GM12872 (cell line): ENCODE results near the gene APCDD1L.

Experiments
- CTCF ChIP-seq: IDR thresholded peaks from 3 replicates; pipeline ENCODE4 v1.5.1; 2011; ENCODE audit warnings: low read depth, mild to moderate bottlenecking, low read length, moderate library complexity; ENCODE audit not compliant: insufficient read depth

Gene APCDD1L

DNA sequence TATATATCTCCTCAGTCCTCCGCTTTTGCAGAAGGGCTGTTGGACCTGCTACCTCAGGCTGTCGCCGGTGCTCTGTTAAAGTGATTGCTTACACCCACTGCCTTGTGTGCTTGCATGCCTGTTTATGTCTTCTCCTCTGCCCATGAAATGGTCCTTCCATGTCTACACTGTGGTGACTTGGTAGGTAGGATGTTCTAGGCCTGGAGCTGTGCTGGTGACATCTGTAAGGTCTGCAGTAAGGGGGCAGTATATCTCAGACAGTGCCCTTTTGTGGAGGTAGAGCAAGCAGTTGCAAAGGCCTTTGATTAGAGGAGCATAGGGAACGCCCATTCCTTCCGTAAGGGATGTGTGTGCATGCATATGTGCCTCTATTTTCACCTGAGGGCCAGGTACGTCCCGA lies 85.9 kb downstream of the APCDD1L start:
- TF ChIP-seq CTCF, result no peak

- no peak for TF ChIP-seq CTCF
Measured at GRCh38 chr20:58428364-58428763, 86.8 kb downstream of the APCDD1L start.

GRCh38 chr20:58424218-58424969 lies 90.8 kb downstream of the APCDD1L start:
- no peak for TF ChIP-seq CTCF

DNA sequence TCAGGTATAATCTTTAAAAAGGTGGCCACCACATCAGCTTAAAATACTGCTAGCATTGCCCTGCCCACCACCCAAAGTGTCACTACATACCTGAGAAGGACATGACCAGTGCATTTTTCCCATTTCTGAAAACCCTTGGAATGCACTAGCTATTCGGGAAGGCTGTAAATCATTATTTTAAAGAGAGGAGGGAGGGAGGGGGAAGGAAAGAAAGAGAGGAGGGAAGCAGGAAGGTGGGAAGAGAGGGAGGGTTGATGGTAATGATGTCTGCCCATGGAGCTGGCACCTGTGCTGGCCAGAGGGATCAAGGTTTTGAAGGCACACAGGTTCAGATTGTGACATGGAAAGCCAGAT lies 93.7 kb downstream of the APCDD1L start:
- TF ChIP-seq CTCF, result no peak

DNA sequence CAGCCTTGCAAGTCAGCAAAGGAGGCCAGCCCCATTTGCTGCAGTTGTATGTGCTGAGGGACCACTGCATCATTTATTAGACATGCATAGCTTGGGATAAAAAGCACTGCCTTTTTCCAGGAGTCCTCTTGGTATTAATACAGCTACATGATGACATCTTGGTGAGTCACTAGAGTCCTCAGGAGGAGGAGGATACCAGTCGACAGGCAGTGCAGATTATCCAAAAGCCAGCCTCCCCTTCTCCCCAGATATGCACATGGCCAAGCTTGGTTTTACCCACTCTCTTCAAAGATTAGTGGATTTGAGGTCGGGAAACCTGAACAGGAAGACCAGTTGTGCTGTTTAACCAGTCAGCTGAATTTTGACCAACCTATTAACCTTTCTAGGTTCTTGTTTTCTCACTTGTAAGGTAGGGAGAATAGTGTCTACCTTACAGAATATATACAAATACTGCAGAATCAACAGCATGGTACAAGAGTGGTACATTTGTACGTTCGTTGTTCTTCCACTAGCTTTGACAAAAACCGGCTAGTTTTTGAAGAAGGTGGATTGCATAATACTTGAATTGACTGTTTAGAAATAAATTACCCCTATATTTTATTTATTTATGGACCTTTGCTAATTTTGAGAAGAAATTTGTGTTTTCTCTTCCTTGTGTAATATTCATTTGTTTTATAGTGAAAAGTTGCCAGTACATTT lies 94.3 kb downstream of the APCDD1L start:
- no peak for TF ChIP-seq CTCF

DNA sequence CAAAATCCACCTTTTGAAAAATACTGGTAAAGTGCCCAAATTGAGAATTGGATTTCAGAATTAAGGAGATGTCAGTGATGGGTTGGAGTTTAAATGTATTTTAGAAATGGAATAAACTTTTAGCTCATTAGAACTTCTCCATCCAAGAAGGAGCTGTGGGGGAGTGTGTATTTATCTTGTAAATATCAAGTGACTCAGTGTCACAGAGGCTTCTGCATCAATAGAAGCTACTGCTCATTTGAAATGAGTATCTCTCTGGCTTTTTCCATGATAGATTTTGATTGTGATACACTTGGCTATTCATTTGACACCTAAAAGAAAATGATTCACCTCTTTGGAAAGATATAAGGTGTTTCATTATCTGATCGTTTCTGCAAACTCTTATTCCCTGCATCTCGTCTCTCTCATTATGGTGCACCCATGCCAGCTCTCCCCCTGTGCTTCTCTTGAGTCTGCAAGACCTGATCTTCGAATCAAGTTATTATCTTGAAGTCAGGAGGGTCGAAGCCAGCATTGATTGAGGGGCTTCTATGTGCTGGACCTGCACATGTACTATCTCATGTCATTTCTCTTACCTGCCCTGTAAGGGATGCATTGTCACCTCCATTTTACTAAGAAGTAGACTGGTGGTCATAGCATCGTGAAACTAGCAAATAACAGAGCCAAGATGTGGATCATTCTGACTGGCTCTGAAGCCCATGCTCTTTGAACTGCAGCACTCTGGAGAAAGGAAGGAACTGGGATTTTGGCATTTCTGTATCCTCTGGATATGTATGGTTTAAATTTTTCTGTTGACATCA lies 96.0 kb downstream of the APCDD1L start:
- TF ChIP-seq CTCF, result no peak

DNA sequence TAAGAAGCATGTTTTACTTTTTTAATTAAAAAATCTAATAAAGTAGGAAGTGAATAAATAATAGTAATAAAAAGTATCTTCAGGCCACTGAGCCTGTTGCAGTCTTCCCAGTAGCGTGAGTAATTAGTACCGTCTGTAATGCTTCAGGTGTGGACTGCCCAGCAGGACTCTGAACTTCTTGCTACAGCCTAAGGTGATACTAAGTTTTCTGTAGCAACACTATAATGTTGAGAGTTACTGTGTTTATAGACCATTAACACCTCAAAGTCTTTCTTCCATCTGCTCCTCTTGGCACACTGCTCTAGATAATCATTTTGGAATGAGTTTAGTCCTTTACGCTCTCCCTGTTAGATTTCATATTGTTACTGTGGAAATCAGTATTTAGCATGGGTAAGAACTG lies 97.8 kb downstream of the APCDD1L start:
- TF ChIP-seq CTCF, result no peak
